Choroid plexus epithelial cell (primary cell): ENCODE measurements around the gene PLD1.

ENCODE experiments used
- DNase-seq: peaks from one replicate; pipeline ENCODE4 v3.0.0-alpha.2; 2010; ENCODE audit warnings: low read depth
- H3K4me3 ChIP-seq: 2 replicates; pipeline ENCODE4 v1.5.1; 2011; ENCODE audit warnings: low read depth, mild to moderate bottlenecking, control low read depth, low read length, moderate library complexity
- CTCF ChIP-seq: conservative IDR thresholded peaks from 2 replicates; pipeline ENCODE4 v1.5.1; 2011; ENCODE audit warnings: low read depth, mild to moderate bottlenecking, control low read depth, inconsistent platforms, low read length, moderate library complexity

PLD1 gene

GRCh38 chr3:171688593-171688992 lies 121.7 kb downstream of the PLD1 start:
- no peak for DNase-seq
- H3K4me3 ChIP-seq, result no peak overlapping the region
- TF ChIP-seq CTCF, result no peak

GRCh38 chr3:171688002-171688401 lies 122.3 kb downstream of the PLD1 start:
- no peak for DNase-seq
- H3K4me3 ChIP-seq, result no peak overlapping the region
- no peak for TF ChIP-seq CTCF

GRCh38 chr3:171687581-171687980 lies 122.7 kb downstream of the PLD1 start:
- no peak overlapping the region for H3K4me3 ChIP-seq
- DNase-seq, result no peak
- TF ChIP-seq CTCF, result no peak

GRCh38 chr3:171687064-171687463 lies 123.2 kb downstream of the PLD1 start:
- DNase-seq, result no peak
- no peak for TF ChIP-seq CTCF
- no peak overlapping the region for H3K4me3 ChIP-seq

- DNase-seq, result no peak
- no peak for TF ChIP-seq CTCF
- H3K4me3 ChIP-seq, result no peak overlapping the region
Measured at GRCh38 chr3:171685116-171685895, 125.0 kb downstream of the PLD1 start.

GRCh38 chr3:171684221-171684620 lies 126.1 kb downstream of the PLD1 start:
- no peak overlapping the region for H3K4me3 ChIP-seq
- no peak for TF ChIP-seq CTCF
- DNase-seq, result no peak

- no peak for DNase-seq
- TF ChIP-seq CTCF, result no peak
- no peak overlapping the region for H3K4me3 ChIP-seq
Measured at GRCh38 chr3:171682743-171683142, 127.5 kb downstream of the PLD1 start.
